ENCODE data around the gene SLC12A7.

The SLC12A7 gene

DNA sequence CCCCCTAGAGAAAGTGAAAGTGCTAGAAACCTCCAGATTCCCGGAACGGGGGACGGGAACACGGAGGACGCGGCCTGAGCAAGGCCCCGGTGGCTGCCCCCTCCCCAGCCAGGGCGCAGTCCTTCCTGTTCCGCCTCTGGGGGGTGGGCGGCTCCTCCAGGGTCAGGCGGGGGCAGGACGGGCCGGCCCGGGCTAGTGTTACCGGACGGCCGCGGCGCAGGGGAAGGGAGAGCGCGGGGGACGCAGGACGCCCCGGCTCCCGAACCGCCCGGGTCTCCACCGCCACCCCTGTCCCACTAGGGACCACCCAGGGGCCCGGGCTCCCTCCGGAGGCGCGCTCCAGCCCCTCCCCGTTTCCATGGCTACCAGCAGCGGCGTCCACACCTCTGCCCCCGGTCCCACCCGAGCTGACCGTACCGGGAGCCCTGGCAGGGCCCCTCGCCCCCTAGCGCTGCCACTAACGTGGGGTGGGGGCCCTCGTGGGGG is 579 bp downstream of the SLC12A7 start:
- DNase-seq (ENCODE audit: low read depth in 3 of 3, low spot score in 1 of 3): no peak

GRCh38 chr5:1110307-1111240 is 1.3 kb downstream of the SLC12A7 start:
- DNase-seq (ENCODE audit: low read depth in 3 of 3, low spot score in 1 of 3): no peak

GRCh38 chr5:1109542-1110306 is 2.1 kb downstream of the SLC12A7 start:
- DNase-seq (ENCODE audit: low read depth in 3 of 3, low spot score in 1 of 3): no peak

DNA sequence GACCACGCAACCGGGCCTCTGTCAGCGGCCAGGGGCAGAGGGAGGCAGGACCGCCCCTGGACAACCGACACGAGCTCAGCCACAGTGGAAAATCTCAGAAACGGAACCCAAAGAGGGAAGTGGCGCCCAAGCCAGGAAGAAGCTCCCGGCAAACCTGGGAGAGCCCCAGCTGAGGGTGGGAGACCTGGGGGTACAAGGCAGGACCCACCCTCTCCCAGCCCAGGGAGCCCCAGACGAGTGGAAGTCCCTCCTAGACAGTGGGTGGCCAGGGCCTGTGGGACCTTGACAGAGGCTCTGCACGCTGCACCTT is 3.0 kb downstream of the SLC12A7 start:
- DNase-seq (ENCODE audit: low read depth in 3 of 3, low spot score in 1 of 3): no peak

- no peak for DNase-seq (ENCODE audit: low read depth in 3 of 3, low spot score in 1 of 3)
Measured at GRCh38 chr5:1108023-1108864, 3.6 kb downstream of the SLC12A7 start.

DNA sequence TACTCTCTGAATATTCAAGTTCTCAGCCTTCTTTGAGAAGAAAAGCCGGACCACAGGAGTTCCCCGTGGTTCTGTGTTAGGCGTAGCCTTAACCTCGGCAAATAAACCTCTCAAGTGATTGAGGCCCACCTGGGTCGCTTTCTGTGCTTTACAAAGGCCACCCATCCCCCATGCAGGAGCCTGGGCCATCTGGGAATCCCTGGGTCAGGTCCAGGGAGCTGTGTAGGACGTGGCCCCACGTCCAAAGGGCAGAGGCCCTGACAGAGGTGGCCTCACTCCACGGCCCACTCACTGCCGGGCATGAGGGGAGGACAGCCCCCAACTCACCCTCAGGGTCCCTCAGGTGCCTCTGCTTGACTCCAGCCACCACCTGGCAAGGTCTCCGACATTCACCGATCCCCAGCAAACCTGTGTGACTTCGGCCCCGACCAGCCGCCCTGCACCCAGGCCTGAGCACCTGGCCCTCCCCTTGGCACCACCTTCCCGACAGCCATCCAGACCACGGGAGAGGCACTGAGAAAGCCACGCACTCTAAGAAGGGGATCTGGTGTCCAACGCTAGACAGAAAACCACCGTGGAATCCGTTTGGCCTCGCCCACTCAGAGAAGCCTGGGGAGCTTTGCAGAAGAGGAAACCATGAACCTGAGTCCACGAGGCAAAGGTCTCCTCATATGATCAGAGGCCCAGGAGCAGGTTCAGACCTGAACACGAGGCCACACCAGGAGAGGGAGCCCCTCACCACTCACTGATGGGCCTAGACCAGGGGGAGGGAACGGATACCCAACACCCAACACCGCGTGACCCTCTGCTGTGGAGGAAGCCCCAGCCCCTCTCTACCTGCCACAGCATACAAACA is 4.5 kb downstream of the SLC12A7 start:
- DNase-seq (ENCODE audit: low read depth in 3 of 3, low spot score in 1 of 3): no peak

- DNase-seq (ENCODE audit: low read depth in 3 of 3, low spot score in 1 of 3): no peak
Measured at GRCh38 chr5:1106385-1107166, 5.3 kb downstream of the SLC12A7 start.

DNA sequence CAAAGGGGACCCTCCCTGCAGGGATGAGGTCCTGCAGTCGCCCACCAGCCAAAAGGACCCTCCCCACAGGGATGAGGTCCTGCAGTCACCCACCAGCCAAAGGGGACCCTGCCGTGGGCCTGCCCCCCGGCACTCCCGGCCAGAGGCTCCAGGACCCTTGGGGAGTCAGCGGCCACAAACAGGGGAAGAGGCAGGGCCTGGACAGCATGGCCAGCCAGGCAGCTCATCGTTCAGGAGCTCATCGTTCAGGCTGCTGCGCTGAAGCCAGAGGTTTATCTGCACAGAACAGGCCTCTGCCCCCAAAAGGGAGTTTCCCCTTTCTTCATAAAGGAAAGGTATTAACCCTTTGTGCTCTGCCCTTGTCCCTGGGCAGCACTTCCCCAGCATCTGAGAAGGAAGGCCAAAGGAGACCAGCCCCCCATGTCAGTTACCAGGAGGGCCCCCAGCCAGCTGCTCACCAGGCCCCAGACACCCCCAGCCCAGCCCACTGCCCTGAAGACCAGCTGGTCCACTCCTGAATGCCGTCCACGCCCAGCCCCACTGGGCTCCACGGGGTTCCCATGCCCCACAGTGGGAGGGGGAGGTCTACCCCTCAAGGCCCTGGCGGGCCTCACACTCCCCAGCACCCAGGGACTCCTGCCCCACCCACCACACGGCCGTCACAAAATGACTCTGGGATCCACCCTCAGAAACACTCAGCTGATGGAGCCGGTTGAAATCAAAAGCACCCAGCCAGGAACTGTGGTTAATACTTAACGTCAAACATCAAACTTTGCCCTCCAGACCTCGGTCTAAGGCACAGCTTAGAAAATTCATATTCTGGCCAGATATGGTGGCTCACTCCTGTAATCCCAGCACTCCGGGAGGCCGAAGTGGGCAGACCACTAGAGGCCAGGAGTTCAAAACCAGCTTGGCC is 6.3 kb downstream of the SLC12A7 start:
- DNase-seq (ENCODE audit: low read depth in 3 of 3, low spot score in 1 of 3): peak in 1 of 3 donors; percentile 23

DNA sequence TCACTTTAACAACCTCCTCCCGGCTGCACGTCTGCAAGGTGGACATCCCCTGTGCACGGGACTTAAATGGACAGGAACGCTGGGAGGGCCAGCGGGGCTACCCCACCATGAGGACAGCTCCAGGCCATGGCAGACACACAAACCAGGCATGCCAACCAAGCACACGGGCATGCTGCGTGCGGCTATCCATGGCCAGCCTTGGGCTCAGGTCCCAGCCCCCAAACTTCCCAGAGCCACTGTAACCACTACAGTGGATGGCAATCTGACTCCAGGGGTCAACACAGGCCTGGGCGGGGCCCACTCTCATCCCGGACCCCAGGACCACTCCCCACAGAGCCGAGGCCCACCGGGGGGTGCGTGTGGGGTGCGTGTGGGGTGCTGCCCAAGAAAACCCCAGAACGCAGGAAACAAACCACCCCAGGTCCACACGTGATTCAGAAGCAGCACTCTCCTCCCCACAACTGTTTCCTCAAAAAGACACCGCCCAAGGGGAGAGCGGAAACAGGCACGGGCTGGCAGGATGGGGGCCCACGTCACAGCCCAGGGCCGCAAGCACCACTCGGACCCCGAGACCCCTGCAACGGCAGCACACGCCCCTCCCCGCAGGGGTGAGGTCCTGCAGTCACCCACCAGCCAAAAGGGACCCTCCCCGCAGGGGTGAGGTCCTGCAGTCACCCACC is 7.4 kb downstream of the SLC12A7 start:
- peak in 1 of 3 donors; percentile 29 for DNase-seq (ENCODE audit: low read depth in 3 of 3, low spot score in 1 of 3)

DNA sequence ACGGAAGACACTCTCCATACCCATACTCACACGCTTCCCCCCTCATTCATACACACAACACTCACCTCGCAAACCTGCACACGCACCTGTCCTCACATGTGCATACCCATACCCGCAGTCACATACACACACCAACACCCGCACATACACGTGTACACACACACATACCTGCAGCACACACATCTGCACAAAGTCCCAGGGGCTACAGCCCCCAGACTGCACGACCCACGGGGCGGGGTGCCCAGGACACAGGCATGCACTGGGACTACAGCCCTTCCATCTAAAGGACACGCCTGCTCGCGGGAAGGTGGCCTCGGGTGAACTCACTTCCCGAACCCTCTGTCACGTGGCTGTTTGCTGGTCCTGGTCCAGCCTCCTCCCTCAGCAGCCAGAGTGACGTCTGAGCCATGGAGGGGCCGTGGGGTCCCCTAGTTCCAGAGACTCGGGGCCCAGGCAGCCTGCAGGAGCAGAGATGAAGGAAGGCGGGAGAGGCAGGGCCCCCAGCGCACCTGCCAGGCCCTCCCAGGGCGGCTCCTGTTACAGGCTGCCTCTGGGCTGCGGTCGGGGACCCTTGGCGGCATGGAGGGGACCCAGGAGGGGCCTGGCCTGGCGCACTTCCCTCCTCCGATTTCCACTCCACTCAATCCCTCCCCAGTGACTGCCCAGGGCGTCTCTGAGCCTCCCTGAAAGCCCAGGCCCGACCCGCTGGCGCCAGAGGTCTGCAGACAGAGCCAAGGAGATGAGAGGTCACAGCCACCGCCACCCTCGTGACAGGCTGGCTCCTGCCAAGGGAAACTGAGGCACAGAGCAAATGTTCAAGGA is 8.1 kb downstream of the SLC12A7 start:
- DNase-seq (ENCODE audit: low read depth in 3 of 3, low spot score in 1 of 3): no peak

DNA sequence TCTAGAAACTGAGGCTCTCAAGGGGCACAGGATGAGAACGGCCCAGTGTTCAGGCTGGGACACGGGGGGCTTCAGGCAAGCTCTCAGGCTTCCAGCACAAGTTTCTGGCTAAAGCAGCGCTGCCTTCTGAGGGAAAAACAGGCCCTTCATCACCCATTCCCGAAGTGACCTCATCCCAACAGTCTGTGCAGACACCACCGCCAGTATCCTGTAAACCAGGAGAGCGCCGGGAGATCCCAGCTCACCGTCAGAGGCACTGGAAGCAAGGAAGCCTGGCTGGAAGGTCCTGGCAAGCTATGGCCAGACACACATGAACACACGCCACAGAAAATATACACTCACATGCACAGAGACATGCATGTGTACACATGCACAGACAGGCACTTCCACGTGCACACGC is 8.8 kb downstream of the SLC12A7 start:
- DNase-seq (ENCODE audit: low read depth in 3 of 3, low spot score in 1 of 3): no peak

- no peak for DNase-seq (ENCODE audit: low read depth in 3 of 3, low spot score in 1 of 3)
Measured at GRCh38 chr5:1101961-1102713, 9.7 kb downstream of the SLC12A7 start.

- DNase-seq (ENCODE audit: low read depth in 3 of 3, low spot score in 1 of 3): no peak
Measured at GRCh38 chr5:1100664-1101574, 10.9 kb downstream of the SLC12A7 start.

DNA sequence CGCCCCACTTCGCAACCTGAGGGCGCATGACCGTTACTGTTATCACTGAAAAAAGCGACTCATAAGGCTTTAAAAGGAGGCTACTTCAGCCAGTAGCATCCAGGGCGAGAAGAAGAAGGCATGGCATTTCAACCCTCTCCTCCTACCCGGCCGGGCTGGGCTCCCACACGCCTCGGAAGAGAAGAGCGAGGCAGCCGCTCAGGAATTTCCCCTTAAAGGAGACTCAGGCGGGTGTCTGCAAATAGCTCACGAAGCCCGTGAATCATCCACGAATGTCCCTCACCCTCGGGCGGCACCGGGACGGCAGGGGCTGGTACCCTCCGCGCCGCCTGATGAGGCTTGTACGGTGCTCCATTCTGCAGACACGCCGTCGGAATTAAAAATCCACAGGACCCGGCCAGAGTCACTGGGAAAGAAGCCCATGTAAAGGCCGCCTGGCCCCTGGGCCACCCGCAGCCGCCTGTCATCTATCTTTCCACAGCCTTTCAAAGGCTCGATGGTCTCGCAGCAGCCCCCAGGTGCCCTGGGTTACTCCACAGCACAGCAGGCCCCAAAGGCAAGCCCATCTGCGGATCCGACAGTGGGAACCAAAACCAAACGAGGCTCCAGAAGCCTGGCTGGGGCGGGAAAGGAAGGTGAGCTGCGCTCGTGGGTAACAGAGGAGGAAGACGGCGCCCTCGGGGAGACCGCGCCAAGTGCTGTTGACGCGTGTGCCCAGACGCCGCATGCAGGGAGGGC is 11.8 kb downstream of the SLC12A7 start:
- no peak for DNase-seq (ENCODE audit: low read depth in 3 of 3, low spot score in 1 of 3)
